PFSK-1 (cell line): ENCODE measurements around the gene SLC30A1.

Source experiments
- POLR2AphosphoS5 ChIP-seq: IDR thresholded peaks from 2 replicates; pipeline ENCODE4 v1.6.1; 2012; ENCODE audit warnings: low read depth, mild to moderate bottlenecking, control low read depth, low read length, moderate library complexity
- REST ChIP-seq, 2 experiments: IDR thresholded peaks; 2 replicates each; pipeline versions ENCODE4 v1.6.1 to v1.8.0; 2011 to 2012; ENCODE audit warnings: low read depth in 2 of 2, low read length in 2 of 2, control low read depth in 1 of 2, inconsistent platforms in 1 of 2, mild to moderate bottlenecking in 1 of 2, moderate library complexity in 1 of 2; ENCODE audit not compliant: insufficient read depth in 1 of 2
- SIN3A ChIP-seq: IDR thresholded peaks from 2 replicates; pipeline ENCODE4 v1.6.1; 2012; ENCODE audit warnings: mild to moderate bottlenecking, low read length, moderate library complexity, borderline replicate concordance; ENCODE audit not compliant: insufficient read depth
- TAF1 ChIP-seq: IDR thresholded peaks from 2 replicates; pipeline ENCODE4 v1.6.1; 2012; ENCODE audit warnings: low read length, control low read depth, borderline replicate concordance; ENCODE audit not compliant: insufficient read depth

GRCh38 chr1:211534545-211535291 lies 44.2 kb downstream of the SLC30A1 start:
- TF ChIP-seq SIN3A: no peak
- no peak for TF ChIP-seq POLR2AphosphoS5
- TF ChIP-seq REST (IDR thresholded peaks at IDR 0.05; ENCODE audit: insufficient read depth in 1 of 2, low read depth in 2 of 2, low read length in 2 of 2): no peak
- TF ChIP-seq TAF1: no peak
